ENCODE results near the gene PLPP6.

PLPP6 gene

GRCh38 chr9:4671737-4672136 is 9.6 kb downstream of the PLPP6 start:
- Mint-ChIP-seq H3K27me3 (ENCODE audit: low read depth, poor library complexity) (peaks cover 16% of the 10 kb centered on the region), H3K9me3 (no peaks in the 10 kb centered on the region), H3K4me3 (no peak overlapping the region), H3K27ac (no peak overlapping the region), H3K4me1 (peaks cover under 1% of the 10 kb centered on the region), H3K36me3 (ENCODE audit: low read depth) (no peaks in the 10 kb centered on the region)
- TF ChIP-seq CTCF (IDR thresholded peaks at IDR 0.05): no peak
- no peak for DNase-seq

- no peaks in the 10 kb centered on the region for H3K9me3 Mint-ChIP-seq
- DNase-seq: no peak
- H3K27me3 Mint-ChIP-seq (ENCODE audit: low read depth, poor library complexity): no peaks in the 10 kb centered on the region
- no peaks in the 10 kb centered on the region for H3K36me3 Mint-ChIP-seq (ENCODE audit: low read depth)
- H3K4me1 Mint-ChIP-seq: no peaks in the 10 kb centered on the region
- no peak overlapping the region for H3K27ac Mint-ChIP-seq
- TF ChIP-seq CTCF (IDR thresholded peaks at IDR 0.05): no peak
- no peak overlapping the region for H3K4me3 Mint-ChIP-seq
Measured at GRCh38 chr9:4674783-4675182, 12.7 kb downstream of the PLPP6 start.

- Mint-ChIP-seq H3K4me3 (no peak overlapping the region), H3K36me3 (ENCODE audit: low read depth) (no peaks in the 10 kb centered on the region), H3K27ac (no peak overlapping the region), H3K27me3 (ENCODE audit: low read depth, poor library complexity) (no peaks in the 10 kb centered on the region), H3K9me3 (no peaks in the 10 kb centered on the region), H3K4me1 (no peaks in the 10 kb centered on the region)
- DNase-seq: no peak
- no peak for TF ChIP-seq CTCF (IDR thresholded peaks at IDR 0.05)
Measured at GRCh38 chr9:4677392-4677791, 15.3 kb downstream of the PLPP6 start.

GRCh38 chr9:4678679-4679267 is 16.7 kb downstream of the PLPP6 start:
- Mint-ChIP-seq H3K27ac (no peak overlapping the region), H3K9me3 (no peaks in the 10 kb centered on the region), H3K4me1 (no peaks in the 10 kb centered on the region), H3K27me3 (ENCODE audit: low read depth, poor library complexity) (no peaks in the 10 kb centered on the region), H3K4me3 (no peak overlapping the region), H3K36me3 (ENCODE audit: low read depth) (no peaks in the 10 kb centered on the region)
- peak; percentile 4 for DNase-seq
- no peak for TF ChIP-seq CTCF (IDR thresholded peaks at IDR 0.05)

- no peak within 1 kb of the TSS for H3K4me3 Mint-ChIP-seq
- peak; percentile 100 for DNase-seq
- no peaks in the 10 kb centered on the region for H3K9me3 Mint-ChIP-seq
- no peak within 1 kb of the TSS for H3K27ac Mint-ChIP-seq
- peak; percentile 54 for TF ChIP-seq CTCF (IDR thresholded peaks at IDR 0.05)
- peaks cover 3% of the 10 kb centered on the region for H3K36me3 Mint-ChIP-seq (ENCODE audit: low read depth)
- H3K27me3 Mint-ChIP-seq (ENCODE audit: low read depth, poor library complexity): no peaks in the 10 kb centered on the region
- no peaks in the 10 kb centered on the region for H3K4me1 Mint-ChIP-seq
Measured at GRCh38 chr9:4679268-4680172, 17.4 kb downstream of the PLPP6 start, which contains the start of gene CDC37L1. Gene CDC37L1, plus strand, starts transcription at chr9:4679569. Its CDS starts 199 bp downstream, at chr9:4679768.

Measured in nephron progenitor cell (in vitro differentiated cells).